Neuron (in vitro differentiated cells): ENCODE data around the gene ODAD3.

Source experiments
- H2AFZ ChIP-seq: one replicate; pipeline ENCODE4 v1.6.1; 2013; ENCODE audit warnings: low read depth, mild to moderate bottlenecking, inconsistent platforms, low read length, moderate library complexity
- H3K27me3 ChIP-seq: one replicate; pipeline ENCODE4 v1.6.1; 2013; ENCODE audit warnings: low read length; ENCODE audit not compliant: insufficient read depth
- H3K36me3 ChIP-seq: one replicate; pipeline ENCODE4 v1.6.1; 2013; ENCODE audit warnings: low read length; ENCODE audit not compliant: insufficient read depth
- H3K4me1 ChIP-seq: one replicate; pipeline ENCODE4 v1.6.1; 2013; ENCODE audit warnings: low read length; ENCODE audit not compliant: insufficient read depth
- H3K4me3 ChIP-seq: 2 replicates; pipeline ENCODE4 v1.5.1; 2013; ENCODE audit warnings: mild to moderate bottlenecking, low read length, moderate library complexity
- H3K9me3 ChIP-seq: one replicate; pipeline ENCODE4 v1.6.1; 2013; ENCODE audit warnings: low read length

ODAD3 gene

DNA sequence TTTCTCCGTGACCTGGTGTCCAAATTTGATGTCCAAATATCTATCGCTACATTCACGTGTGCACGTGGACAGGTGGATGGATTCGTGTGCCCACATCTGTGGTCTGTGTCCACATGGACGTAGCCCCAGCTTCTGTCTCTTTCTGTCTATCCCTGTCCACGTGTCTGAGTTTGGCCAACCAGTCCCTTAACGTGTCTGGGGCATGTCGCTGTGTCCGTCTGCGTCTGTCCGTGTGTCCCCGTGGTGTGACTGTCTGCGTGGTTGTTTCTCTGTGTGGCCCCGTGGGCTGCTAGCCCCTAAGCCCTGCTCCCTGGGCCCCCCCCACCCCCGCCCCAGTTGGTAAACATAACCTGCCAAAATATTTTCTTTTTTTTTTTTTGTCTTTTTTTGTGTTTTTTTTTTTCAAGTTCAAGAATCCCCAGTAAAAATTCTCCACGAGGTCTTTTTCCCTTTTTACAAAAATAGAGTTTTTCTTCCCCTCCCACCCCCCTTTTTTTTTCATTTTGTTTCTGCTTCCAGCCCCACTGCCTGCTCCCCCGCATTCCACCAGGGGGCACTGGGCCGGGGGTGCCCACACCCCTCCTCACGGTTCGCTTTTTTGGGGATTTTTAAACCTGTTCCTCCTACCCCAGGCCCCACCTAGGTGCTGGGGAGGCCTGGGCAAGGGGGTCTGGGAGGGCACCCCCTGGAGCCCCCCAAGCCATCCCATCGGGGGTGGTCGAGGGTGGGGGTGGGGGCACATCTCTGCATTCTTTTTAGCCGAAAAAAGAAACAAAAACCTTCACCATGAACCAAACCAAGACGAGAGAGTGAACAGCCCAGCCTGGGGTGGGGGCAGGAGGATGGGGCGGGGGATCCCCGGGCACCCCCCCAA, 18.8 kb upstream of the ODAD3 start:
- peaks cover 13% of the 10 kb centered on the region for H3K4me1 ChIP-seq
- H3K4me3 ChIP-seq, result no peak overlapping the region
- H3K27me3 ChIP-seq, result no peaks in the 10 kb centered on the region
- peaks cover 48% of the 10 kb centered on the region for H3K36me3 ChIP-seq
- no peaks in the 10 kb centered on the region for H3K9me3 ChIP-seq
- H2AFZ ChIP-seq, result no peak overlapping the region

GRCh38 chr19:11452620-11453310, 17.8 kb upstream of the ODAD3 start:
- no peaks in the 10 kb centered on the region for H3K9me3 ChIP-seq
- H3K27me3 ChIP-seq, result no peaks in the 10 kb centered on the region
- peaks cover 13% of the 10 kb centered on the region for H3K4me1 ChIP-seq
- no peak overlapping the region for H2AFZ ChIP-seq
- peaks cover 48% of the 10 kb centered on the region for H3K36me3 ChIP-seq
- H3K4me3 ChIP-seq, result no peak overlapping the region

GRCh38 chr19:11451871-11452619, 17.1 kb upstream of the ODAD3 start:
- Histone ChIP-seq H3K4me1 (peaks cover 13% of the 10 kb centered on the region), H3K9me3 (no peaks in the 10 kb centered on the region), H2AFZ (no peak overlapping the region), H3K4me3 (no peak overlapping the region), H3K36me3 (peaks cover 46% of the 10 kb centered on the region), H3K27me3 (no peaks in the 10 kb centered on the region)

GRCh38 chr19:11451327-11451870, 16.5 kb upstream of the ODAD3 start:
- no peak overlapping the region for H3K4me3 ChIP-seq
- H3K36me3 ChIP-seq, result peaks cover 50% of the 10 kb centered on the region
- H3K4me1 ChIP-seq, result peaks cover 13% of the 10 kb centered on the region
- H3K27me3 ChIP-seq, result no peaks in the 10 kb centered on the region
- no peak overlapping the region for H2AFZ ChIP-seq
- H3K9me3 ChIP-seq, result no peaks in the 10 kb centered on the region

DNA sequence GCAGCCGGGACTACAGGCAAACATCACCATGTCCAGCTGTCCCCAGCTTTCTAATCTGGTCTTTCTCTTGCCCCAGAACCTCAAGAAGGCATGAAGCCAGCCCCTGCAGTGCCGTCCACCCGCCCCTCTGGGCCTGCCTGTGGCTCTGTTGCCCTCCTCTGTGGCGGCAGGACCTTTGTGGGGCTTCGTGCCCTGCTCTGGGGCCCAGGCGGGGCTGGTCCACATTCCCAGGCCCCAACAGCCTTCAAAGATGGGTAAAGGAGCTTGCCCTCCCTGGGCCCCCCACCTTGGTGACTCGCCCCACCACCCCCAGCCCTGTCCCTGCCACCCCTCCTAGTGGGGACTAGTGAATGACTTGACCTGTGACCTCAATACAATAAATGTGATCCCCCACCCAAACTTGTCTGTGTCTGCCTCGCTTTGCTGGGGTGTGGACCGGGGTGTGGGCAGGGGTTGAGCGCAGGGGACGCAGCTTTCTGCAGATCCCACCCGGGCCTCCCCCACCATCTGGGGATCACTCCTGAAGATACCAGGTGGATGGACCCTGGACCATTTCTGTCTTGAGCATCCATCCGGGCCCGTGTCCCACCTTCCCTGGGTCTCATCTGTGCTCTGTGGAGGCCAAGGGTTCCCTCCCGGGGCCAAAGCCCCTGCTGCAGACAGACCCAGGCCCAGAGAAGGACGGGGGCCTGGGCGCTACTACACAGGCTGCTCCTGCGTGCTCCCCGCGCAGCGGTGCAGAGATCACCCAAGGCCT, 15.8 kb upstream of the ODAD3 start:
- Histone ChIP-seq H3K36me3 (peaks cover 54% of the 10 kb centered on the region), H3K4me3 (no peak overlapping the region), H3K9me3 (no peaks in the 10 kb centered on the region), H3K4me1 (peaks cover 13% of the 10 kb centered on the region), H2AFZ (no peak overlapping the region), H3K27me3 (no peaks in the 10 kb centered on the region)

GRCh38 chr19:11448923-11449554, 14.1 kb upstream of the ODAD3 start:
- Histone ChIP-seq H2AFZ (no peak overlapping the region), H3K4me1 (peaks cover 13% of the 10 kb centered on the region), H3K4me3 (no peak overlapping the region), H3K36me3 (peaks cover 60% of the 10 kb centered on the region), H3K27me3 (no peaks in the 10 kb centered on the region), H3K9me3 (no peaks in the 10 kb centered on the region)

DNA sequence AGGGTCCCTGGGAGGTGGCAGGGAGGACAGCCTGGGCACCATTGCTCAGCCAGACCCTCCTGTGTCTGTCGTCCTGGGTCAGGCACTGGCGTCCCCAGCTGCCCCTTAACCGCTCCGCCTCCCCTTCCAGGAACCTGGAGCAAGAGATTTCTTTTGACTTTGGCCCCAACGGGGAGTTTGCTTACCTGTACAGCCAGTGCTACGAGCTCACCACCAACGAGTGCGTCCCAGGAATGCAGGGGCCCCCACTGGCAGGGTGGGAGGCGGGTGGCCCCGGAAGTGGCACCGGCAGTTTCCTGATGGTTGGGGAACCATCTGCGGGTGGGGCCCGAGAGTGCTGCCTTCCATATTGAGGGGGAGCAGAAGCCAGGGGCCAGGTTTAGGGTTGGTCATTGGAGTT, 13.5 kb upstream of the ODAD3 start:
- H3K27me3 ChIP-seq, result no peaks in the 10 kb centered on the region
- peaks cover 13% of the 10 kb centered on the region for H3K4me1 ChIP-seq
- H3K36me3 ChIP-seq, result peaks cover 65% of the 10 kb centered on the region
- no peaks in the 10 kb centered on the region for H3K9me3 ChIP-seq
- H2AFZ ChIP-seq, result no peak overlapping the region
- H3K4me3 ChIP-seq, result no peak overlapping the region

GRCh38 chr19:11447347-11448262, 12.7 kb upstream of the ODAD3 start:
- no peaks in the 10 kb centered on the region for H3K27me3 ChIP-seq
- peaks cover 68% of the 10 kb centered on the region for H3K36me3 ChIP-seq
- peaks cover 9% of the 10 kb centered on the region for H3K4me1 ChIP-seq
- H3K9me3 ChIP-seq, result no peaks in the 10 kb centered on the region
- H3K4me3 ChIP-seq, result no peak overlapping the region
- no peak overlapping the region for H2AFZ ChIP-seq

DNA sequence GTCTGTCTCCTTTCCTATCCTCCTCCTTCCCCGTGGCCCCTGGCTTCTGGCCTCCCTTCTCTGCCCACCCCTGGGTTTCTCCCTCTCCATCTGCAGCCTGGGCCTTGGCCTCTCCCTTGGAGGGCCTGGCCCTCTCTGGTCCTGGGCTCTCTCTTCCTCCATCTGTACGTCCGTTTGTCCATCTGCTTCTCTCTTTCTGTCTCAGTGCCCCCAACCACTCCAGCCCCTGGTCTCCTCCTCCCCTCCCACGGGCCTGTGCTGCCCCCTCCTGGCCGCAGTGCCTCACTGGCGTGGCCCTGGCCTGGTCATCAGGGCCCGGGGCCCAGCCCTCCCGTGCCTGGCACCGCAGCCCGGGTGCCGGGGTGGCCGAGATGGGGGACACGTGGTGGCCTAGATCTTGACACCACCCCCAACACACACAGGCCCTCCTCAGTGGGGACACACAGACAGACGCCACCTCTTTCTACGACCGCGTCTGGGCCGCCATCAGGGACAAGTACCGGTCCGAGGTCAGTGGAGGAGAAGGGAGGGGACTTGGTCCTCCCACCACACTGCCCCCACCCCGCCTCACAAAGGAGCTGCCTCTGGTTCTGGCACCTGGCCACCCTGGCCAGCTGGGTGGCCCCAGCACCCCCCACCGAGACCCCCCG, 11.9 kb upstream of the ODAD3 start:
- H3K4me1 ChIP-seq, result peaks cover 1% of the 10 kb centered on the region
- H3K4me3 ChIP-seq, result no peak overlapping the region
- peaks cover 74% of the 10 kb centered on the region for H3K36me3 ChIP-seq
- H3K27me3 ChIP-seq, result no peaks in the 10 kb centered on the region
- H3K9me3 ChIP-seq, result no peaks in the 10 kb centered on the region
- H2AFZ ChIP-seq, result no peak overlapping the region

DNA sequence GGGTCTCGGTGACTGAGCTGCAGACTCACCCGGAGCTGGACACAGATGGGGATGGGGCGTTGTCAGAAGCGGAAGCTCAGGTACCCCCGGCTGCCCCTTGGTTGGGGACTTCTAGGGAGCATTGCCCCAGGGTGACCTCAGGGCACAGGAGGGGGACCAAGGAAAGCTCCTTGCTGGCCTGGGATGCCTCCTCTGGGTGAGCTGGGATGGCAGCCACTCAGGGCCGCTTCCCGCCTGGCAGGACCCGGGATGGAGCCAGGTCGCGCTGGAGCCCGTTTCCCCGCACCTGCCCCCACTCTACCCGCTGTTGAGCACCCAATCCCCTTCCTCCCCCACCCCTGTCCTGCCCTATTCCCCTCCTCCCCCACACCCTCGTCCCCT, 11.3 kb upstream of the ODAD3 start:
- Histone ChIP-seq H3K9me3 (no peaks in the 10 kb centered on the region), H3K4me3 (no peak overlapping the region), H3K27me3 (no peaks in the 10 kb centered on the region), H2AFZ (no peak overlapping the region), H3K4me1 (no peaks in the 10 kb centered on the region), H3K36me3 (peaks cover 79% of the 10 kb centered on the region)

DNA sequence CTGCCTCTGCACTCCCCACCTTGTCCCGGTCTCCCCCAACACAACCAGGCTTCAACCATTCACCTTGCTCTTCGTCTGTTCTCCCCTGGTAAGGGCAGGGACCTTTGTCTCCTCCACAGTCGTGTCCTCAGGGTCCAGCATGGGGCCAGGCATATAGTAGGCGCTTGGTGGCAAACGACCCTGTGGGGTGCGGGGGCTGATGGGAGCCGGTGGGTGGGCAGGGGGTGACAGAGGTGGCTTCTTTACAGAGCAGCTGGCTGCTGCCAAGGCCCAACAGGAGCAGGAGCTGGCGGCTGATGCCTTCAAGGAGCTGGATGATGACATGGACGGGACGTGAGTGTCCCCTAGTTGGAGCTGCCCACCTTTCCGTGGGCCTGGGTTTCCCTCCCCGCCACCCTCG, 10.2 kb upstream of the ODAD3 start:
- Histone ChIP-seq H3K4me3 (no peak overlapping the region), H3K9me3 (no peaks in the 10 kb centered on the region), H3K4me1 (no peaks in the 10 kb centered on the region), H3K27me3 (no peaks in the 10 kb centered on the region), H3K36me3 (peaks cover 81% of the 10 kb centered on the region), H2AFZ (no peak overlapping the region)
